Endothelial cell (in vitro differentiated cells): ENCODE results near the gene NBAS. TPM values are rescaled to one million over a fixed set of nuclear protein-coding genes. Genes with fewer than 3 reads are reported as not detected.

Experiments
- DNase-seq: peaks from one replicate; pipeline ENCODE4 v3.0.0; 2021; ENCODE audit warnings: low spot score
- H3K27ac Mint-ChIP-seq: one replicate; pipeline ENCODE4 v1.8.0; 2021; ENCODE audit warnings: mixed read lengths, inconsistent platforms; ENCODE audit not compliant: unreplicated experiment
- H3K27me3 Mint-ChIP-seq: one replicate; pipeline ENCODE4 v1.8.0; 2021; ENCODE audit warnings: mild to moderate bottlenecking, moderate library complexity, mixed read lengths, inconsistent platforms; ENCODE audit not compliant: unreplicated experiment
- H3K36me3 Mint-ChIP-seq: one replicate; pipeline ENCODE4 v1.8.0; 2021; ENCODE audit warnings: mild to moderate bottlenecking, low read depth, mixed read lengths, inconsistent platforms; ENCODE audit not compliant: unreplicated experiment
- H3K4me1 Mint-ChIP-seq: one replicate; pipeline ENCODE4 v1.8.0; 2021; ENCODE audit warnings: mild to moderate bottlenecking, mixed read lengths, inconsistent platforms; ENCODE audit not compliant: unreplicated experiment
- H3K4me3 Mint-ChIP-seq: one replicate; pipeline ENCODE4 v1.8.0; 2021; ENCODE audit warnings: mild to moderate bottlenecking, mixed read lengths, inconsistent platforms; ENCODE audit not compliant: unreplicated experiment
- H3K9me3 Mint-ChIP-seq: one replicate; pipeline ENCODE4 v1.8.0; 2021; ENCODE audit warnings: mixed read lengths, inconsistent platforms; ENCODE audit not compliant: unreplicated experiment
- CTCF ChIP-seq: fragments of 200-600 bp; sonication (generic); IDR thresholded peaks from one replicate; pipeline ENCODE4 v1.5.0; 2021; ENCODE audit warnings: antibody characterized with exemption; ENCODE audit not compliant: unreplicated experiment
- total RNA-seq: library from RNA; stranded (reverse); fragmentation: NEBNext Ultra II Directional; extraction: Animal tissue kit (Norgen Biotek cat#: 25700); gene quantifications from one replicate; pipeline ENCODE4 v1.2.1, GENCODE V29; 2021; ENCODE audit not compliant: unreplicated experiment

NBAS gene
- total RNA-seq, 1 donor from 2014 or later, result 52.8 TPM

DNA sequence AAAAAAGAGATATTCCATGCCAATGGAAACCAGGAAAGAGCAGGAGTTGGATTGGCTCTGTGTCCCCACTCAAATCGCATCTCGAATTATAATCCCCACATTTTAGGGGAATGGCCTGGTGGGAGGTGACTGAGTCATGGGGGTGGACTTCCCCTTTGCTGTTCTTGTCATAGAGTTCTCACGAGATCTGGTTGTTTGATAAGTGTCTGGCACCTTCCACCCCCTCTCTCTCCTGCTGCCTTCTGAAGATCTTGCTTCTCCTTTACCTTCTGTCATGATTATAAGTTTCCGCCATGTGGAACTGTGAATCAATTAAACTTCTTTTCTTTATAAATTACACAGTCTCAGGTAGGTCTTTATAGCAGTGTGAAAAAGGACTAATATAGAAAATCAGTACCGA lies 355.6 kb downstream of the NBAS start:
- Mint-ChIP-seq H3K36me3 (peaks cover 32% of the 10 kb centered on the region), H3K27me3 (peaks cover 2% of the 10 kb centered on the region), H3K4me3 (no peak overlapping the region), H3K4me1 (no peaks in the 10 kb centered on the region), H3K27ac (no peak overlapping the region), H3K9me3 (no peaks in the 10 kb centered on the region)
- DNase-seq, result no peak
- TF ChIP-seq CTCF, result no peak

DNA sequence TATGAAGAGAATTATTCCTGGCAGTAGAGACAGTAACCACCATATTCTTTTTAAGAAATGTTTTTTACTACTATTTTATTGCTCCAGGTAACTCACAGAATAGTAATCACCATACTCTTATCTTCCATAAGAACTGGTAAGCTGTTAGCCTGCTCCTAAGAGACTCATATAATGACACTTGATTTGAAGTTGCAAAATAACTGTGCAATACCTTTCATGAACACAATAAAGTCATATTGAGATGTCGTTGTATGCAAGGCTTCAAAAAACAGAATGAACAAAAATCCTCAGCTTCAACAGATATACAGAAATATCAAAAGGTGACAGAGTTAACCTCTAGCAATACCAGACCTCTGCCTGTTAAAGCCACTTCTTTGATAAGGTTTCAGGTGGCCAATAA lies 360.1 kb downstream of the NBAS start:
- Mint-ChIP-seq H3K27ac (no peak overlapping the region), H3K27me3 (peaks cover 2% of the 10 kb centered on the region)
- TF ChIP-seq CTCF, result no peak

DNA sequence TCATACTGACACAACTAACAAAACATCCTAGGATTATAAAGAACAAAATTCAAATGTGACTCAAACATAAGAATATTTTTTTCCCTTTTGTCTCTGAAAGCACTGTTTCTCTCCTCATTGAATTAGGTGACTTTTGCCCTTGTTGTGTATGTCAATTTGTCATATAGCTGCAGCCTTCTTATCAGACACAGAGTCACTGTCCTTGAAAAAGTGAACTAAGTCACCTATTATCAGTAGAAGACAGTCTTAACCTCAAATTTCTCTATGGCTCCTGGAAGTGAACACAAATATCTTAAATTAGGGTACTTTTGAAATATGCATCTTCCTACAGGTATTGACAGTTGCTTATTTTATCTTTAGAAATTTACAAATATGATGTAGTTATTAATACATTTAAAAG lies 360.6 kb downstream of the NBAS start:
- H3K4me1 Mint-ChIP-seq, result no peaks in the 10 kb centered on the region
- H3K4me3 Mint-ChIP-seq, result no peak overlapping the region
- H3K36me3 Mint-ChIP-seq, result peaks cover 10% of the 10 kb centered on the region
- H3K27ac Mint-ChIP-seq, result no peak overlapping the region
- H3K27me3 Mint-ChIP-seq, result peaks cover 2% of the 10 kb centered on the region
- H3K9me3 Mint-ChIP-seq, result no peaks in the 10 kb centered on the region
- no peak for TF ChIP-seq CTCF
- DNase-seq, result no peak

More for the DNA sequence above, 360.1 kb downstream of the NBAS start:
- Mint-ChIP-seq H3K4me3 (no peak overlapping the region), H3K4me1 (no peaks in the 10 kb centered on the region), H3K36me3 (peaks cover 13% of the 10 kb centered on the region), H3K9me3 (no peaks in the 10 kb centered on the region)
- DNase-seq, result no peak

- H3K27me3 Mint-ChIP-seq, result no peaks in the 10 kb centered on the region
- H3K27ac Mint-ChIP-seq, result no peak overlapping the region
- no peaks in the 10 kb centered on the region for H3K9me3 Mint-ChIP-seq
- no peaks in the 10 kb centered on the region for H3K4me1 Mint-ChIP-seq
- no peak overlapping the region for H3K4me3 Mint-ChIP-seq
- H3K36me3 Mint-ChIP-seq, result peaks cover 6% of the 10 kb centered on the region
- no peak for DNase-seq
- TF ChIP-seq CTCF, result no peak
These were observed 363.1 kb downstream of the NBAS start for GRCh38 chr2:15198051-15198450.

DNA sequence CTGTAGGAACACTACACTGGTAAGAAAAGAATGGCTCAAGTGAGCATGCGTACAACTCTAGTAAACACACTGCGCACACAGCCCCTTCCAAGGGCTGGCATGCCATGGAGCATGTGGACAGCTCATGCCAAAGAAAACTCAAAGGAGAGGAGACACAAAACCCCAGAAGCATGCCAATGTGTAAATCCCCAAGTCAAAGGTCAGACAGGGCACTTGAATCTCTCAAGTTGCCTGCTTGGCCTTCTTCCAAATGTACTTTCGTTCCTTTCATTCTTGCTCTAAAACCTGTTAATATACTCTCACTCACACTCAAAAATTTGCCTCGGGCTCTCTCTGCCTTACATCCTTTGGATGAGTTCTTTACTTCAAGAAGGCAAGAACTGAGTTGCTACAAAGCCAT lies 365.3 kb downstream of the NBAS start:
- Mint-ChIP-seq H3K36me3 (peaks cover 6% of the 10 kb centered on the region), H3K4me1 (no peaks in the 10 kb centered on the region), H3K27ac (no peak overlapping the region), H3K9me3 (no peaks in the 10 kb centered on the region), H3K4me3 (no peak overlapping the region), H3K27me3 (no peaks in the 10 kb centered on the region)
- no peak for DNase-seq
- no peak for TF ChIP-seq CTCF
